ENCODE data around the gene TCF7L2. TPM values are rescaled to one million over a fixed set of nuclear protein-coding genes. Genes with fewer than 3 reads are reported as not detected.

Gene TCF7L2
- total and polyA plus RNA-seq, 9 of the 15 experiments (the other 6 are each of a cell fraction or from before 2014, with no cell fraction given), result 0.32 to 2.8 (median 0.92) TPM

DNA sequence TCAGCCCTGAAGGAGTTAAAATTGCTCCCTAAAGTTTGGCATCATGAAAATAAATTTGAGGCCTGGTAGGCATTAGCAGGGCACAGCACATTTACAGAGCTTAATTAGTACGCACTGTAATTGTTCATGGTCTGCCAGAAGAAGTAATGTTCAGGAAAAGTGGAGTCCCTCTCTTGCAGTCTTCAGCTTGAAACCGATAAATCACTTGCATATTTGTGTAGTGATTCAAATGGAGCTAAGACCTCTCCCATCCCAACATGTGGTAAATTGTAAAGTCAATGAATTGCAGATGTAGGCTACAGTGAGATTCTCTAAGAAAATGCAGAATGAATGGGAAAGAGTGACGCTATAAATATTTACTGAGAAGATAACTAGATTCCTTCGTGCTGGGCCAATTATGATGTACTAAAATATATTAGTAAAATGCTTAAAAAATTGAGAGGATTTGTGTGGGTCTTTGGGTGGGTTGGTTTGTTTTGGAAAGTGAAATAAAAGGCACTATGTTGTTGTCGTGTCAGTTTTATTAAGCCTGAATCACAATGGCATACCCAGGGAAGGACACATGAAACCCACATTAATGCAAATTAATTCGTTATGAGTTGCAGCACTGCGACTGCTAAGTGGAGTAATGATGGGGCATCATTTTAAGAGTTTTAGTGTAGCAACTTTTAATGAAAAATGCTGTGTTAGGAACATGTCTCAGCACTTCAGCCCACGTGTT is 8.4 kb downstream of the TCF7L2 start (continued):
- TF ChIP-seq, protein P1, sequence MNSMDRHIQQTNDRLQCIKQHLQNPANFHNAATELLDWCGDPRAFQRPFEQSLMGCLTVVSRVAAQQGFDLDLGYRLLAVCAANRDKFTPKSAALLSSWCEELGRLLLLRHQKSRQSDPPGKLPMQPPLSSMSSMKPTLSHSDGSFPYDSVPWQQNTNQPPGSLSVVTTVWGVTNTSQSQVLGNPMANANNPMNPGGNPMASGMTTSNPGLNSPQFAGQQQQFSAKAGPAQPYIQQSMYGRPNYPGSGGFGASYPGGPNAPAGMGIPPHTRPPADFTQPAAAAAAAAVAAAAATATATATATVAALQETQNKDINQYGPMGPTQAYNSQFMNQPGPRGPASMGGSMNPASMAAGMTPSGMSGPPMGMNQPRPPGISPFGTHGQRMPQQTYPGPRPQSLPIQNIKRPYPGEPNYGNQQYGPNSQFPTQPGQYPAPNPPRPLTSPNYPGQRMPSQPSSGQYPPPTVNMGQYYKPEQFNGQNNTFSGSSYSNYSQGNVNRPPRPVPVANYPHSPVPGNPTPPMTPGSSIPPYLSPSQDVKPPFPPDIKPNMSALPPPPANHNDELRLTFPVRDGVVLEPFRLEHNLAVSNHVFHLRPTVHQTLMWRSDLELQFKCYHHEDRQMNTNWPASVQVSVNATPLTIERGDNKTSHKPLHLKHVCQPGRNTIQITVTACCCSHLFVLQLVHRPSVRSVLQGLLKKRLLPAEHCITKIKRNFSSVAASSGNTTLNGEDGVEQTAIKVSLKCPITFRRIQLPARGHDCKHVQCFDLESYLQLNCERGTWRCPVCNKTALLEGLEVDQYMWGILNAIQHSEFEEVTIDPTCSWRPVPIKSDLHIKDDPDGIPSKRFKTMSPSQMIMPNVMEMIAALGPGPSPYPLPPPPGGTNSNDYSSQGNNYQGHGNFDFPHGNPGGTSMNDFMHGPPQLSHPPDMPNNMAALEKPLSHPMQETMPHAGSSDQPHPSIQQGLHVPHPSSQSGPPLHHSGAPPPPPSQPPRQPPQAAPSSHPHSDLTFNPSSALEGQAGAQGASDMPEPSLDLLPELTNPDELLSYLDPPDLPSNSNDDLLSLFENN (IDR thresholded peaks at IDR 0.05; ENCODE audit: low read depth in 2 of 2, low read length in 2 of 2), result no peak
- TF ChIP-seq PHB2 (IDR thresholded peaks at IDR 0.05; ENCODE audit: low read depth), result no peak
- TF ChIP-seq CHD4 (IDR thresholded peaks at IDR 0.05; ENCODE audit: insufficient read depth, insufficient replicate concordance, low read depth, low read length, poor library complexity, severe bottlenecking), result no peak
- TF ChIP-seq RREB1 (CRISPR knock-in tag; IDR thresholded peaks at IDR 0.05), result no peak
- no peak for TF ChIP-seq ZNF121 (CRISPR knock-in tag; conservative IDR thresholded peaks at IDR 0.05)
- TF ChIP-seq, protein P2, sequence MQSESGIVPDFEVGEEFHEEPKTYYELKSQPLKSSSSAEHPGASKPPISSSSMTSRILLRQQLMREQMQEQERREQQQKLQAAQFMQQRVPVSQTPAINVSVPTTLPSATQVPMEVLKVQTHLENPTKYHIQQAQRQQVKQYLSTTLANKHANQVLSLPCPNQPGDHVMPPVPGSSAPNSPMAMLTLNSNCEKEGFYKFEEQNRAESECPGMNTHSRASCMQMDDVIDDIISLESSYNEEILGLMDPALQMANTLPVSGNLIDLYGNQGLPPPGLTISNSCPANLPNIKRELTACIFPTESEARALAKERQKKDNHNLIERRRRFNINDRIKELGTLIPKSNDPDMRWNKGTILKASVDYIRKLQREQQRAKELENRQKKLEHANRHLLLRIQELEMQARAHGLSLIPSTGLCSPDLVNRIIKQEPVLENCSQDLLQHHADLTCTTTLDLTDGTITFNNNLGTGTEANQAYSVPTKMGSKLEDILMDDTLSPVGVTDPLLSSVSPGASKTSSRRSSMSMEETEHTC (IDR thresholded peaks at IDR 0.05), result no peak
- no peak for TF ChIP-seq FOXJ3 (CRISPR knock-in tag; IDR thresholded peaks at IDR 0.05)
